ENCODE results near the gene SLC22A23.

DNA sequence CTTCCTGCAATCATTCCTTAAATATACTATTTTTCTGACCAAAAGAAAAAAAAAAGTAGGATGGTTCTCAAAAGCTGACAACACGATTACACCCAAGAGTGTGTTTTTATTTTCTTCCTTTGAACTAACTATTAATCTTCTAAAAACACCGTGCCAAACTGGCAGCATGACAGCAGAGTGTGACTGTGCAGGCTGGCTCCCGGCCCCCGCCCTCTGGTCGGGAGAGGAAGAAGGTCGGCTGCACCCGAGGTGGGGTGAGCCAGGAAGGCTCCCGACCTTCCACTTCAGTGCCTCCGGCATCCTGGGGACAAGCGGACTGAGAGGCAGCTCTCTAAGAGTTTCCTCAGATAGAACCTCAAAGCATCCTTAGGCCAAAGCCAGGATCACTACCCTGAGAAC is 29.2 kb downstream of the SLC22A23 start:
- TF ChIP-seq CTCF (conservative IDR thresholded peaks at IDR 0.05; ENCODE audit: low read depth, low read length) (no peak), POLR2A (IDR thresholded peaks at IDR 0.05; ENCODE audit: low read depth, low read length) (no peak), RAD21 (IDR thresholded peaks at IDR 0.05; ENCODE audit: low read length) (no peak), BHLHE40 (IDR thresholded peaks at IDR 0.05; ENCODE audit: low read depth, low read length) (no peak), SMC3 (IDR thresholded peaks at IDR 0.05; ENCODE audit: low read depth, low read length) (no peak), CEBPB (IDR thresholded peaks at IDR 0.05; ENCODE audit: low read depth, low read length) (no peak), MAFK (IDR thresholded peaks at IDR 0.05; ENCODE audit: low read depth, low read length) (no peak), MXI1 (IDR thresholded peaks at IDR 0.05; ENCODE audit: borderline replicate concordance, low read depth, low read length) (no peak), RCOR1 (IDR thresholded peaks at IDR 0.05; ENCODE audit: insufficient replicate concordance, low read length) (no peak), MAZ (IDR thresholded peaks at IDR 0.05; ENCODE audit: borderline replicate concordance, low read depth, low read length) (no peak), CHD1 (IDR thresholded peaks at IDR 0.05; ENCODE audit: low read depth, low read length) (no peak), FOS (IDR thresholded peaks at IDR 0.05; ENCODE audit: low read depth, low read length) (no peak), NFE2L2 (IDR thresholded peaks at IDR 0.05; ENCODE audit: low read depth, low read length) (no peak)
